Measurements from ENCODE around the gene EEF2K. TPM values are rescaled to one million over a fixed set of nuclear protein-coding genes. Genes with fewer than 3 reads are reported as not detected.
A peak's percentile ranks its signal among the peaks of the same experiment; 100 is the strongest.

EEF2K gene
- total RNA-seq, 4 donors from 2014 or later = 14.7 to 59.9 (median 26.4) TPM

- ATAC-seq (ENCODE audit: low FRiP score) = no peak
- TF ChIP-seq CTCF (IDR thresholded peaks at IDR 0.05) = no peak
- DNase-seq (ENCODE audit: low spot score) = no peak
Measured at GRCh38 chr16:22292320-22292719, 86.2 kb downstream of the EEF2K start.

- DNase-seq (ENCODE audit: low spot score) (no peak), ATAC-seq (ENCODE audit: low FRiP score) (no peak)
- no peak for TF ChIP-seq CTCF (IDR thresholded peaks at IDR 0.05)
Measured at GRCh38 chr16:22293137-22294106, 87.3 kb downstream of the EEF2K start.

- ATAC-seq (ENCODE audit: low FRiP score) = no peak
- no peak for TF ChIP-seq CTCF (IDR thresholded peaks at IDR 0.05)
Measured at GRCh38 chr16:22296225-22297113, 90.4 kb downstream of the EEF2K start.

GRCh38 chr16:22297114-22297870 lies 91.2 kb downstream of the EEF2K start, which contains the start of gene POLR3E:
Gene POLR3E (plus strand): TSS chr16:22297409. CDS start chr16:22302969, 5,560 bp downstream.
- DNase-seq (ENCODE audit: low spot score) = peak; percentile 100
- peak; percentile 97 for ATAC-seq (ENCODE audit: low FRiP score)
- peak; percentile 25 to 87 (median 83) for TF ChIP-seq CTCF (IDR thresholded peaks at IDR 0.05)

More at GRCh38 chr16:22296225-22297113, 90.4 kb downstream of the EEF2K start:
- DNase-seq (ENCODE audit: low spot score) = no peak

- peak; percentile 67 for ATAC-seq (ENCODE audit: low FRiP score)
- TF ChIP-seq CTCF (IDR thresholded peaks at IDR 0.05) = no peak
- DNase-seq (ENCODE audit: low spot score) = peak; percentile 37
Measured at GRCh38 chr16:22297871-22298733, 92.0 kb downstream of the EEF2K start.
